ENCODE results near the gene MED19.

- TF ChIP-seq CTCF (conservative IDR thresholded peaks at IDR 0.05; ENCODE audit: low read length): no peak
- no peak for TF ChIP-seq EZH2phosphoT487 (IDR thresholded peaks at IDR 0.05; ENCODE audit: borderline replicate concordance, low read depth, low read length)
Measured at GRCh38 chr11:57758174-57758573, 46.2 kb upstream of the MED19 start.

All from OCI-LY7 (cell line).